ENCODE measurements around the gene CACNB2. TPM values are rescaled to one million over a fixed set of nuclear protein-coding genes. Genes with fewer than 3 reads are reported as not detected.

The CACNB2 gene
- total RNA-seq, 1 experiment from 2014 or later, result not detected

DNA sequence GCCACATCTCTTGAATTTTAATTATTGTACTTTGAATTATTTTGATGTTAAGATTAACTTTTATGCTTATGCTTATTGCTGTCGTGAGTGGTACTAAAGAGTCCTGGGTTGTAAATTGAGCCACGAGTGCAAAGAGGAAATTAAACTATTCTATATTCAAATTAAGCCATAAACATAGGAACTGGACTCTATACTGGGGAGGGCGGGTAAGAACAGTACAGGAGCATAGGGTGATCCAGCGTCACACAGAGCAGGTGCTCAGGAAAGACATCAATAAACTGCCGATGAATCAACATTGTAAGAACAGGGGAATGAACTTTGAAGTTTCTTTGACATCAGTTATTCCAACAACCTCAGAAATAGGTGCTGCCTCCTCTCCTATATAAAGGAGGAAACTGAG, 219.6 kb downstream of the CACNB2 start:
- H3K4me3 ChIP-seq (ENCODE audit: low read depth in 2 of 2, low read length in 2 of 2), result no peak overlapping the region
- TF ChIP-seq TCF7L2 (IDR thresholded peaks at IDR 0.05; ENCODE audit: low read depth, low read length), result no peak
- TF ChIP-seq, protein P1, sequence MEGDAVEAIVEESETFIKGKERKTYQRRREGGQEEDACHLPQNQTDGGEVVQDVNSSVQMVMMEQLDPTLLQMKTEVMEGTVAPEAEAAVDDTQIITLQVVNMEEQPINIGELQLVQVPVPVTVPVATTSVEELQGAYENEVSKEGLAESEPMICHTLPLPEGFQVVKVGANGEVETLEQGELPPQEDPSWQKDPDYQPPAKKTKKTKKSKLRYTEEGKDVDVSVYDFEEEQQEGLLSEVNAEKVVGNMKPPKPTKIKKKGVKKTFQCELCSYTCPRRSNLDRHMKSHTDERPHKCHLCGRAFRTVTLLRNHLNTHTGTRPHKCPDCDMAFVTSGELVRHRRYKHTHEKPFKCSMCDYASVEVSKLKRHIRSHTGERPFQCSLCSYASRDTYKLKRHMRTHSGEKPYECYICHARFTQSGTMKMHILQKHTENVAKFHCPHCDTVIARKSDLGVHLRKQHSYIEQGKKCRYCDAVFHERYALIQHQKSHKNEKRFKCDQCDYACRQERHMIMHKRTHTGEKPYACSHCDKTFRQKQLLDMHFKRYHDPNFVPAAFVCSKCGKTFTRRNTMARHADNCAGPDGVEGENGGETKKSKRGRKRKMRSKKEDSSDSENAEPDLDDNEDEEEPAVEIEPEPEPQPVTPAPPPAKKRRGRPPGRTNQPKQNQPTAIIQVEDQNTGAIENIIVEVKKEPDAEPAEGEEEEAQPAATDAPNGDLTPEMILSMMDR (IDR thresholded peaks at IDR 0.05), result no peak
- no peak for TF ChIP-seq POLR2AphosphoS5 (IDR thresholded peaks at IDR 0.05; ENCODE audit: low read depth, low read length)
- no peak for TF ChIP-seq SIN3A (IDR thresholded peaks at IDR 0.05; ENCODE audit: borderline replicate concordance, insufficient read depth, low read depth, low read length)
- TF ChIP-seq, protein P2, sequence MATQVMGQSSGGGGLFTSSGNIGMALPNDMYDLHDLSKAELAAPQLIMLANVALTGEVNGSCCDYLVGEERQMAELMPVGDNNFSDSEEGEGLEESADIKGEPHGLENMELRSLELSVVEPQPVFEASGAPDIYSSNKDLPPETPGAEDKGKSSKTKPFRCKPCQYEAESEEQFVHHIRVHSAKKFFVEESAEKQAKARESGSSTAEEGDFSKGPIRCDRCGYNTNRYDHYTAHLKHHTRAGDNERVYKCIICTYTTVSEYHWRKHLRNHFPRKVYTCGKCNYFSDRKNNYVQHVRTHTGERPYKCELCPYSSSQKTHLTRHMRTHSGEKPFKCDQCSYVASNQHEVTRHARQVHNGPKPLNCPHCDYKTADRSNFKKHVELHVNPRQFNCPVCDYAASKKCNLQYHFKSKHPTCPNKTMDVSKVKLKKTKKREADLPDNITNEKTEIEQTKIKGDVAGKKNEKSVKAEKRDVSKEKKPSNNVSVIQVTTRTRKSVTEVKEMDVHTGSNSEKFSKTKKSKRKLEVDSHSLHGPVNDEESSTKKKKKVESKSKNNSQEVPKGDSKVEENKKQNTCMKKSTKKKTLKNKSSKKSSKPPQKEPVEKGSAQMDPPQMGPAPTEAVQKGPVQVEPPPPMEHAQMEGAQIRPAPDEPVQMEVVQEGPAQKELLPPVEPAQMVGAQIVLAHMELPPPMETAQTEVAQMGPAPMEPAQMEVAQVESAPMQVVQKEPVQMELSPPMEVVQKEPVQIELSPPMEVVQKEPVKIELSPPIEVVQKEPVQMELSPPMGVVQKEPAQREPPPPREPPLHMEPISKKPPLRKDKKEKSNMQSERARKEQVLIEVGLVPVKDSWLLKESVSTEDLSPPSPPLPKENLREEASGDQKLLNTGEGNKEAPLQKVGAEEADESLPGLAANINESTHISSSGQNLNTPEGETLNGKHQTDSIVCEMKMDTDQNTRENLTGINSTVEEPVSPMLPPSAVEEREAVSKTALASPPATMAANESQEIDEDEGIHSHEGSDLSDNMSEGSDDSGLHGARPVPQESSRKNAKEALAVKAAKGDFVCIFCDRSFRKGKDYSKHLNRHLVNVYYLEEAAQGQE (IDR thresholded peaks at IDR 0.05; ENCODE audit: insufficient read depth in 1 of 2, low read depth in 2 of 2, low read length in 1 of 2), result no peak
- no TSS peak for BruUV-seq (replicated peaks)
- H3K36me3 ChIP-seq (ENCODE audit: control insufficient read depth, insufficient read depth, low read length), result no peaks in the 10 kb centered on the region
- ChIA-PET POLR2A (no interaction called here), CTCF (no interaction called here)
- no peaks in the 10 kb centered on the region for H3K4me1 ChIP-seq (ENCODE audit: control insufficient read depth, insufficient read depth, low read length)
- in situ Hi-C loops (cut with HindIII; ENCODE audit: low pct_unique_long_range_greater_than_20kb, low sequenced_read_pairs) (no loop called here), intact Hi-C loops (cut with micrococcal nuclease; ENCODE audit: unreplicated experiment) (no loop called here)
- no peaks in the 10 kb centered on the region for H3K9me3 ChIP-seq (ENCODE audit: control insufficient read depth, insufficient read depth, low read depth, low read length)
- ATAC-seq, result no peak
- no peak for DNase-seq (ENCODE audit: low read depth, low spot score)
- H3K27me3 ChIP-seq (ENCODE audit: control insufficient read depth, insufficient read depth, low read length), result no peaks in the 10 kb centered on the region
- H3K27ac ChIP-seq (ENCODE audit: low read length), result no peak overlapping the region

GRCh38 chr10:18362892-18363291, 222.7 kb downstream of the CACNB2 start:
- H3K4me3 ChIP-seq (ENCODE audit: low read depth in 2 of 2, low read length in 2 of 2), result no peak overlapping the region
- H3K27ac ChIP-seq (ENCODE audit: low read length), result no peak overlapping the region
- BruUV-seq (replicated peaks), result no TSS peak
- no peaks in the 10 kb centered on the region for H3K27me3 ChIP-seq (ENCODE audit: control insufficient read depth, insufficient read depth, low read length)
- no peaks in the 10 kb centered on the region for H3K36me3 ChIP-seq (ENCODE audit: control insufficient read depth, insufficient read depth, low read length)
- ATAC-seq (no peak), DNase-seq (ENCODE audit: low read depth, low spot score) (no peak)
- no peaks in the 10 kb centered on the region for H3K9me3 ChIP-seq (ENCODE audit: control insufficient read depth, insufficient read depth, low read depth, low read length)
- CTCF ChIA-PET, result interaction anchor here (0.7 kb wide), 1 partner anchor 54 kb away, joined by 3 read pairs; no protein-coding TSS in a partner anchor
- POLR2A ChIA-PET, result no interaction called here
- intact Hi-C loops (cut with micrococcal nuclease; ENCODE audit: unreplicated experiment) (no loop called here), in situ Hi-C loops (cut with HindIII; ENCODE audit: low pct_unique_long_range_greater_than_20kb, low sequenced_read_pairs) (no loop called here)
- no peak for TF ChIP-seq SIN3A (IDR thresholded peaks at IDR 0.05; ENCODE audit: borderline replicate concordance, insufficient read depth, low read depth, low read length)
- TF ChIP-seq, protein P1 (IDR thresholded peaks at IDR 0.05), result no peak
- TF ChIP-seq, protein P2 (IDR thresholded peaks at IDR 0.05; ENCODE audit: insufficient read depth in 1 of 2, low read depth in 2 of 2, low read length in 1 of 2), result no peak
- TF ChIP-seq POLR2AphosphoS5 (IDR thresholded peaks at IDR 0.05; ENCODE audit: low read depth, low read length), result no peak
- no peak for TF ChIP-seq TCF7L2 (IDR thresholded peaks at IDR 0.05; ENCODE audit: low read depth, low read length)
- H3K4me1 ChIP-seq (ENCODE audit: control insufficient read depth, insufficient read depth, low read length), result no peaks in the 10 kb centered on the region

Data from Panc1 (cell line).